ENCODE data around the gene CCT7.

GRCh38 chr2:73283545-73284295 lies 49.6 kb downstream of the CCT7 start:
- no peak for TF ChIP-seq CTCF (conservative IDR thresholded peaks at IDR 0.05)
- no peak for TF ChIP-seq EZH2 (IDR thresholded peaks at IDR 0.05; ENCODE audit: low read depth)
